ENCODE measurements around the gene MAP7D1.

MAP7D1 gene

DNA sequence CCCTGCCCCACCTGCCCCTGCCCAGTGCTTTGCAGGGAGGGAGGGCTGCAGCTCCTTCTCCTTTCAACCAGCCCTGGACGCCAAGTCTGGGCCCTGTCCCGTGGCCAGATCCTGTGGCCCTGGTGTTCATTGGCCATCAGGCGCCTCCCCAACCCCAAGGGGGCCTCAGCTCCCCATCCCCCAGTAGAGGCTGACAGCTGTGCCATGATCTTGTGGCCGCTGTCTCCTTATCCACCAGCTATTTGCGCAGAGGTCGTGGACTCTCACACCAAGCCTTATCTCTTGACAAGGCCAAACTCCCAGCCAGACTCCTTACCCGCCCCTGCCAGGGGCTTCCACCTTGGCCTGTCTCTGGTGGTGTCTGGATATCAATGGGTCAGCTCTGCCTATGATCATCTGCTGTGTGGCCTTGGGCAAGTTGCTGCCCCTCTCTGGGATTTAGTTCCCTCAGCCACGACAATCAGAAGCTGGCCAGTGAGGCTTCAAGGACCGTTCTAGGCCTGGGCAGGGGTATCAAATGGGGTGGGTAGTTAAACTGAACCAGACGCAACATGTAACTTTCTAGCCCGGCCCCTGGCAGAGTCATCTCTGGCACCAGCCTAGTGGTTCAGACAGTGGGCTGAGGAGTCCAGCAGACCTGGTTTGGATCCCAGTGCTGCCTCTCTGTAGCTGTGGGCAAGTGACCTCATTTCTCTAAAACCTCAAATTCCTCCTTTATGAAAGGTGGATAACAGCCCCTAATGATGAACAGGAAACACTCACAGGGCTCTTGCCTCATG is 27.6 kb upstream of the MAP7D1 start:
- no peak for DNase-seq

- DNase-seq, result no peak
These were observed 27.1 kb upstream of the MAP7D1 start for GRCh38 chr1:36128905-36129206.

- no peak for DNase-seq
These were observed 23.9 kb upstream of the MAP7D1 start for GRCh38 chr1:36132029-36132428.

- DNase-seq, result no peak
These were observed 22.5 kb upstream of the MAP7D1 start for GRCh38 chr1:36133484-36133883.

- DNase-seq, result no peak
These were observed 21.9 kb upstream of the MAP7D1 start for GRCh38 chr1:36134031-36134430.

DNA sequence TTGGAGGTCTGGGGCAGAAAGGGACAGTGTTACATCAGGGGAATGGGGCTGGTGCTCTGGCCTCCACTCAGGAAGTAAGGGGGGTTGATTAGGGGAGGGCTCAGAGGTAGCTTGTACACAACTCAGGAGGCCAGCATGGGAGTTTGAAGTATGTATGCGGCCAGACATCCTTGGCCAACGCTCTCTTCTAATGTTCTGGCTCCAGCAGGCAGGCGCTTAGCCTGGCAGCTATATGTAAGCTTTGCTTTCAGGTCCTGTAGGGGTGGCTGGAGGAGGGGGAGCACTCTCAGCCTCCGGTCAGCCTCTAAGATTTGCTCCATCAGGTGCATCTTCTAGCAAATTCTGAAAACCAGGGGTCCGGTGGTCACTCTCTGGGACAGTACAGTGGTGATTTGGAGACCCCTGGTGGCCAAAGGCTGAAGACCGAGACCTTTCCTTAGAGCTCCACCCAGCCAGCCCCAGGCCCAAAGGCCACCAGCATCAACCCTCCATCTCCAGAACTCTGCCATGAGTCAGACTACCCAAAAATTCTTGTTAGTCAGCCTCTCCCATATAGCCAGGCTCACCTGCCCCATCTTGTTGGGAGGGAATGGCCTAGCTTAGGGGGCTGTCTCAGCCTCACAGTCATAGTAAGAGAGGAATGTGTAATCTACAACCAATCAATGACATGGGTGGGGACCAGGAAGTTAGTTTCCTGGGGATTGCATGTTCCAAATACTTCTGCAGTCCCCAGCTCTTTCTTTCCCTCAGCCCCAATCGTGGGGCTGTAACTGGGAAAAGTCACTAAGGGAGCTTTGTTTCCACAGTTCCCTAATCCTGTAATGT is 21.2 kb upstream of the MAP7D1 start:
- peak; percentile 11 for DNase-seq

- no peak for DNase-seq
These were observed 20.7 kb upstream of the MAP7D1 start for GRCh38 chr1:36135330-36135667.

- no peak for DNase-seq
These were observed 20.2 kb upstream of the MAP7D1 start for GRCh38 chr1:36135796-36136195.

GRCh38 chr1:36136535-36136934 is 19.4 kb upstream of the MAP7D1 start:
- DNase-seq, result no peak

- DNase-seq, result no peak
These were observed 18.7 kb upstream of the MAP7D1 start for GRCh38 chr1:36137226-36137625.

- peak; percentile 34 for DNase-seq
These were observed 18.2 kb upstream of the MAP7D1 start for GRCh38 chr1:36137776-36138175.

DNA sequence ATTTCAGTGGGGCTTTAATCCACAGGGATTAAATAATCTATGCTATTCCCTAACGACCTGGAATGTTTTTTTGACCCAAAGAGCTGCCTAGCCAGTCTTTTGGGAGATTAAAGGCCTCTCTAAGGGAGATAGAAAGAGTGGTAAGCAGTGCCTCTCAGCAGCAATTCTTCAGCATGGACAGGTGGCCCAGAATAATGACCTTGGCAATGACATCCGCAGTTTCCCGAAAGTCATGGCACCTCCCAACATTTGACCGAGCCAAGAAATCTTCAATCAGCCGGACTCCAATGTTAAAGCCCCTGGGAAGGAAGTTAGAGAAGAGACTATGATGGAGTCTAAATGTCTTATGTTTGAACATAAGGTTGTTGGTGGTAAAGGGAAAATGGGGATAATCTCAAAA is 16.4 kb upstream of the MAP7D1 start:
- no peak for DNase-seq

GRCh38 chr1:36142121-36142520 is 13.8 kb upstream of the MAP7D1 start:
- no peak for DNase-seq

- DNase-seq, result no peak
These were observed 12.5 kb upstream of the MAP7D1 start for GRCh38 chr1:36143424-36143823.

- no peak for DNase-seq
These were observed 11.5 kb upstream of the MAP7D1 start for GRCh38 chr1:36144413-36144812.

GRCh38 chr1:36148821-36149236 is 7.1 kb upstream of the MAP7D1 start:
- DNase-seq, result no peak

DNA sequence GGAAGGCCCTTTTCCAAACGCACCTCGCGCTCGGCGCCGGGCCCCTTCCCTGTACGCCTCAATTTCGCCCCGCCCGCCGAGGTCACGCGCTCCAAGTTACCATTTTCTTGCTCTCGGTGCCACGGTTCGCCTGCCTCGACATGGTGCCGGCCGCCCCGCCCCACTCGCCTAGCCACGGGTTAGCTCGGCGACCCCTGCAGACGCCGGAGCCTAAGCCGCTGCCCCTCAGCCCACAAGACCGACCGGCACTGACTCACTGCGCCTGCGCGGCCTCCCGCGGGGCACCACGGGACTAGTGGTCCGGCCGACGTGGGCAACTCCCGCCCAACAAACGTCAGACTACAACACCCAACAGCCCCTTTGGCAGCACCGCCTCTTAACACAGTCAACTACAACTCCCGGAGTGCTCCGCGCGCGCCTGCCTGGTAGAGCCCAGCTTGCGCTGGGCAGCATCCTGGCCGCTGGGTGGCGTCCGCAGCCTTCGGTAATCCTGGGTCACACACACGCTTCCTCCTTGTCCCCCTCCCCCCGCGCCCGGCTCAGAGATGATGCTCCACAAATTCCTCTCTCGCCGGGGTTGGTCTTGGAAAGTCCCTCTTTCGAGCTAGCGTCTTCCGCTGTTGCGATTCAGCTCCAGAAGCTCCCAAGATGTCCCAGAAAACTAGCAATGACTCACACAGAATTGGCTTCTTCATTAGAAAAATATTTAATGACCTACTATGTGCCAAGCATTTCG is 6.6 kb upstream of the MAP7D1 start, which contains the start of gene TRAPPC3:
Gene TRAPPC3 (minus strand): TSS at position 250 of the 736 bp plus-strand sequence. CDS start 108 bp downstream, at position 142.
- peak; percentile 100 for DNase-seq

- no peak for DNase-seq
These were observed 6.0 kb upstream of the MAP7D1 start for GRCh38 chr1:36149973-36150295.

DNA sequence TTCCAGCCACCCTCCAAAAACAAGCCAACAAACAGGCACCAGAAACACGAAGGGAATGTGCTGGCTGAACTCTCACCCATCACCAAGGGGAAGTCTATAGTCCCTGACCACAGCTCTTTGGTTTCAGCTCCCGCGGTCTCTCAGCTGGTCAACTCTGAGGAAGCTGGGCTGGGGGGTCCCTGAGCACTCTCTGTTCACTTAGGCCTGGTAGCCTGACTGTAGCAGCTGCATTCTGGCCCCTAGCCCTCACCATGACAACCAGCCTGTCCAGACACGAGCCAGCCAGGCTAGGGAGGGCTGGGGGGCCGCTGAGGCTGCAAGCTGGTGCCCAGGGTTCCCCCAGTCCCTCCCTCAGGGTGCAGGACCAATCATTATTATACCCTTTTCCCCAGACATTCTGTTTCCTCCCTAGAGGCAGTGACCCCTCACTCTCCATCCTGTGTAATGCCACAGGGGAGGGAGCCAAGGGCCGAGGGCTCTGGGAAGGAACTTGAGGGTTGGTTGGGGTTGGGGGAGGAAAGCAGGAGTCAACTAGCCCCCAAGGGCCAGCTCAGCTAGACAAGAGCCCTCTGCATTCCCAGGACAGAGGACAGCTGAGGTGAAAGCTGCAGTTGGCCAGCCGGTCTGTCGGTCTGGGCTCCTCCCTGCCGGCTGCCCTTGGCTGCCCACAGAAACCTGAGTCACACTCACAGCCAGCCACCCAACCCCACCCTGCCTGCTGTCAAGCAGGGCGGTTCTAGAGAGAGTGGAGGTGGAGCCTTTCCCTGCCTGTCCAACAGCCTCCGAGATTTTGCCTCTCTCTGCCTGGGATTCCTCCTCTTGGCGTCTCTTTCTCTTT is 5.4 kb upstream of the MAP7D1 start:
- DNase-seq, result peak; percentile 87

DNA sequence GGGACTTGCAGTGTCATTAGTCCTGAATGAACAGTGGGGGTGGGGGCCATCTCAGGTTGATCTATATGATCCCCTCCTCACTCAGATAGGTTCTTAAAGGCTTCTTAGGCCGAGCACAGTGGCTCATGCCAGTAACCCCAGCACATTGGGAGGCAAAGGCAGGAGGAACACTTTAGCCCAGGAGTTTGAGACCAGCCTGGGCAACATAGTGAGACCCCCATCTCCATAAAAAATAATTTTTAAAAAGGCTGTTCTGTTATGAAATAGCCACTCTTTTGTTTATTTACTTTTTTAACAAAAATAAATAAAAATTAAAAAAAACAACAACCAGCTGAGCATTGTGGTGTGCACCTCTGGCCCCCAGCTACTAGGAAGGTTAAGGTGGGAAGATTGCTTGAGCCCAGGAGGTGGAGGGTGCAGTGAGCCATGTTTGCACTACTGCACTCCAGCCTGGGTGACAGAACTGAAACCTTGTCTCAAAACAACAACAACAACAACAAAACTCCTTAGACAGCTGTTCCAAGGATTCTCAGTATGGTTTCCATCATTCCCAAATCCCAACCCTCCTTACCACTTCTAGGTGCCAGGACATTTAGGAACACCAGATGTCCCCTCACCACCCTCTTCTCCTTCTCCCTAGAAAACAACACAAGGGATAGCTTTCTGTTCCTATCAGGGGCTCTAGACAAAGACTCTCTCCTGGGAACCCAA is 4.7 kb upstream of the MAP7D1 start:
- no peak for DNase-seq

DNA sequence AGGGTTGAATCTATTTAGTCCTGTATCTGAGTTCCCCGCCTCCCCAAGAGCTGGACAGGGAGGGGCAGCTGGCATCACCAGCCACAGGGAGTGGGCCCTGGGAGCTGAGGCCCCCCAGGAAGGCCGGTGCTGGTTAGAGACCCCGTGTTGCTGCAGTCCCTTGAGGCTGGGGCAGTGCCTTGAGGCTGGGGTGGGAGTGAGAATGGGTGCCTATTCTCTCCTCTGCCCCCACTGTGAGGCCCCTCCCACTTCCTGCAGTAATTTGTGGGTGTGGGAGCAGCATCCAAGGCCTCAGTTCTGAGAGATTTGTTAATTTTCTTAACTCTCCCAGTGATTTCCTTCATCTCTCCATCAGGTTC is 4.1 kb upstream of the MAP7D1 start:
- DNase-seq, result peak; percentile 31

- no peak for DNase-seq
These were observed 2.5 kb upstream of the MAP7D1 start for GRCh38 chr1:36153476-36153875.
